ENCODE measurements around the gene TMEM220. TPM values are rescaled to one million over a fixed set of nuclear protein-coding genes. Genes with fewer than 3 reads are reported as not detected.
A peak's percentile ranks its signal among the peaks of the same experiment; 100 is the strongest.

Gene TMEM220
- total and polyA plus RNA-seq, 9 of the 15 experiments (the other 6 are each of a cell fraction or from before 2014, with no cell fraction given): not detected

DNA sequence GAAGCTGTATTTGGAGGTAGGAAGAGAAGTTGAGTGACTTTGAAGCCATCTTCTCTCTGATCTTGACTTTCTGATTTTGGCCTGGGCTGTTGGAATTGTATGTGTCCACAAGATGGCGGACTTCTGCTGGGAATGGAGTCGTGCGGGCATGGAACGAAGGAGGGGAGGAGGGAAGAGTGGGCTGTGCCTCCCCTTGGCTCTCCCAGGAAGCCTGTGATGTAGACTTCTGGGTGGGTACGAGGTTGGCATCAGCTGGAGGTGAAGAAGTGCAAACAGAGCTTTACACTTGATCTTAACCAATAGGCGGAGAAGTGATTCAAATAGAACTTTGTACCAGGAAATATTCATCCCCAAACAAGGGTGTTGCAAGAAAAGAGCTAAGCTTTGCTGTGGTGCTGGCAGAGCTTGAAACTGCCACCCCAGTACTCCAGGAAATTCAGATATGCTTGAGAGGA, 7.4 kb upstream of the TMEM220 start:
- Histone ChIP-seq H3K9ac (ENCODE audit: insufficient read depth in 1 of 2, low read depth in 2 of 2, low read length in 2 of 2) (no peak overlapping the region), H3K4me3 (no peak overlapping the region), H4K20me1 (replicated peaks; ENCODE audit: control insufficient read depth, insufficient read depth, low read length) (no peaks in the 10 kb centered on the region), H3K27ac (ENCODE audit: extremely low read depth, low read depth, low read length) (no peak overlapping the region), H2AFZ (ENCODE audit: low read depth, low read length) (no peak overlapping the region), H3K4me2 (ENCODE audit: insufficient read depth, low read length) (no peak overlapping the region), H3K79me2 (ENCODE audit: control insufficient read depth, insufficient read depth, low read length) (no peaks in the 10 kb centered on the region), H3K36me3 (ENCODE audit: control insufficient read depth, insufficient read depth, low read length) (no peaks in the 10 kb centered on the region), H3K9me1 (ENCODE audit: control insufficient read depth, insufficient read depth, low read length) (no peaks in the 10 kb centered on the region), H3K27me3 (ENCODE audit: control insufficient read depth in 2 of 2, insufficient read depth in 2 of 2, low read length in 2 of 2) (peaks cover 0 to 6% of the 10 kb centered on the region in 2 experiments; a peak in 2 of 5 replicates), H3K4me1 (replicated peaks in 1 of 2; ENCODE audit: control insufficient read depth in 2 of 2, insufficient read depth in 2 of 2, low read length in 2 of 2) (no peaks in the 10 kb centered on the region), H3K9me3 (replicated peaks; ENCODE audit: control insufficient read depth, insufficient read depth, low read depth, low read length) (no peaks in the 10 kb centered on the region)
- peak; percentile 90 for FAIRE-seq
- BruUV-seq (replicated peaks): no TSS peak
- in situ Hi-C loops (cut with MboI) (no loop called here), intact Hi-C loops (cut with micrococcal nuclease) (loop anchor here (1.0 kb wide), 1 partner anchor 108 kb away; no protein-coding TSS in a partner anchor)
- peak; percentile 80 for ATAC-seq
- WGBS (ENCODE audit: insufficient coverage, low coverage, missing lambda C conversion rate): 7% methylated on average over 3 of the region's 6 CpGs
- DNase-seq (ENCODE audit: extremely low read depth in 1 of 4, low spot score in 3 of 4): peak; percentile 35 to 51 (median 38)
- ChIA-PET POLR2A (interaction anchor here (1.2 kb wide), 1 partner anchor 11 kb away, joined by 4 read pairs; no protein-coding TSS in a partner anchor), CTCF (ENCODE audit: low intra/inter-chr PET ratio) (interaction anchor here (0.7 to 1.5 kb wide), 2 partner anchors 108 to 1249 kb away, joined by 3 to 5 read pairs; no protein-coding TSS in a partner anchor)
- 0 out of 2 replicates have a peak, but pooled peaks have one; percentile 11 for TF ChIP-seq JUND (IDR thresholded peaks at IDR 0.05; ENCODE audit: borderline replicate concordance, low read depth, low read length)
- no peak for TF ChIP-seq JUND (tag; IDR thresholded peaks at IDR 0.05; ENCODE audit: borderline replicate concordance, low read depth, low read length)
- TF ChIP-seq, protein P1, sequence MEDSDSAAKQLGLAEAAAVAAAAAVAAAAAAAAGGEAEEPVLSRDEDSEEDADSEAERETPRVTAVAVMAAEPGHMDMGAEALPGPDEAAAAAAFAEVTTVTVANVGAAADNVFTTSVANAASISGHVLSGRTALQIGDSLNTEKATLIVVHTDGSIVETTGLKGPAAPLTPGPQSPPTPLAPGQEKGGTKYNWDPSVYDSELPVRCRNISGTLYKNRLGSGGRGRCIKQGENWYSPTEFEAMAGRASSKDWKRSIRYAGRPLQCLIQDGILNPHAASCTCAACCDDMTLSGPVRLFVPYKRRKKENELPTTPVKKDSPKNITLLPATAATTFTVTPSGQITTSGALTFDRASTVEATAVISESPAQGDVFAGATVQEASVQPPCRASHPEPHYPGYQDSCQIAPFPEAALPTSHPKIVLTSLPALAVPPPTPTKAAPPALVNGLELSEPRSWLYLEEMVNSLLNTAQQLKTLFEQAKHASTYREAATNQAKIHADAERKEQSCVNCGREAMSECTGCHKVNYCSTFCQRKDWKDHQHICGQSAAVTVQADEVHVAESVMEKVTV (CRISPR knock-in tag; IDR thresholded peaks at IDR 0.05): peak; percentile 32; the same call in 1 of the 2 replicates
- no peak for TF ChIP-seq ESRRB (CRISPR knock-in tag; IDR thresholded peaks at IDR 0.05; ENCODE audit: borderline replicate concordance)
- TF ChIP-seq, protein P2, sequence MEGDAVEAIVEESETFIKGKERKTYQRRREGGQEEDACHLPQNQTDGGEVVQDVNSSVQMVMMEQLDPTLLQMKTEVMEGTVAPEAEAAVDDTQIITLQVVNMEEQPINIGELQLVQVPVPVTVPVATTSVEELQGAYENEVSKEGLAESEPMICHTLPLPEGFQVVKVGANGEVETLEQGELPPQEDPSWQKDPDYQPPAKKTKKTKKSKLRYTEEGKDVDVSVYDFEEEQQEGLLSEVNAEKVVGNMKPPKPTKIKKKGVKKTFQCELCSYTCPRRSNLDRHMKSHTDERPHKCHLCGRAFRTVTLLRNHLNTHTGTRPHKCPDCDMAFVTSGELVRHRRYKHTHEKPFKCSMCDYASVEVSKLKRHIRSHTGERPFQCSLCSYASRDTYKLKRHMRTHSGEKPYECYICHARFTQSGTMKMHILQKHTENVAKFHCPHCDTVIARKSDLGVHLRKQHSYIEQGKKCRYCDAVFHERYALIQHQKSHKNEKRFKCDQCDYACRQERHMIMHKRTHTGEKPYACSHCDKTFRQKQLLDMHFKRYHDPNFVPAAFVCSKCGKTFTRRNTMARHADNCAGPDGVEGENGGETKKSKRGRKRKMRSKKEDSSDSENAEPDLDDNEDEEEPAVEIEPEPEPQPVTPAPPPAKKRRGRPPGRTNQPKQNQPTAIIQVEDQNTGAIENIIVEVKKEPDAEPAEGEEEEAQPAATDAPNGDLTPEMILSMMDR (IDR thresholded peaks at IDR 0.05 in 2 of 3, conservative IDR thresholded peaks at IDR 0.05 in 1 of 3; ENCODE audit: insufficient read depth in 2 of 3, low read depth in 1 of 3, low read length in 3 of 3): peak; percentile 61 to 70 (median 67)
- TF ChIP-seq, protein P3, sequence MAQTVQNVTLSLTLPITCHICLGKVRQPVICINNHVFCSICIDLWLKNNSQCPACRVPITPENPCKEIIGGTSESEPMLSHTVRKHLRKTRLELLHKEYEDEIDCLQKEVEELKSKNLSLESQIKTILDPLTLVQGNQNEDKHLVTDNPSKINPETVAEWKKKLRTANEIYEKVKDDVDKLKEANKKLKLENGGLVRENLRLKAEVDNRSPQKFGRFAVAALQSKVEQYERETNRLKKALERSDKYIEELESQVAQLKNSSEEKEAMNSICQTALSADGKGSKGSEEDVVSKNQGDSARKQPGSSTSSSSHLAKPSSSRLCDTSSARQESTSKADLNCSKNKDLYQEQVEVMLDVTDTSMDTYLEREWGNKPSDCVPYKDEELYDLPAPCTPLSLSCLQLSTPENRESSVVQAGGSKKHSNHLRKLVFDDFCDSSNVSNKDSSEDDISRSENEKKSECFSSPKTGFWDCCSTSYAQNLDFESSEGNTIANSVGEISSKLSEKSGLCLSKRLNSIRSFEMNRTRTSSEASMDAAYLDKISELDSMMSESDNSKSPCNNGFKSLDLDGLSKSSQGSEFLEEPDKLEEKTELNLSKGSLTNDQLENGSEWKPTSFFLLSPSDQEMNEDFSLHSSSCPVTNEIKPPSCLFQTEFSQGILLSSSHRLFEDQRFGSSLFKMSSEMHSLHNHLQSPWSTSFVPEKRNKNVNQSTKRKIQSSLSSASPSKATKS (CRISPR knock-in tag; IDR thresholded peaks at IDR 0.05): no peak
- peak; percentile 35 to 70; a peak in 3 of 4 replicates for TF ChIP-seq RAD21 (CRISPR knock-in tag; conservative IDR thresholded peaks at IDR 0.05 in 1 of 2, IDR thresholded peaks at IDR 0.05 in 1 of 2)
- TF ChIP-seq, protein P4, sequence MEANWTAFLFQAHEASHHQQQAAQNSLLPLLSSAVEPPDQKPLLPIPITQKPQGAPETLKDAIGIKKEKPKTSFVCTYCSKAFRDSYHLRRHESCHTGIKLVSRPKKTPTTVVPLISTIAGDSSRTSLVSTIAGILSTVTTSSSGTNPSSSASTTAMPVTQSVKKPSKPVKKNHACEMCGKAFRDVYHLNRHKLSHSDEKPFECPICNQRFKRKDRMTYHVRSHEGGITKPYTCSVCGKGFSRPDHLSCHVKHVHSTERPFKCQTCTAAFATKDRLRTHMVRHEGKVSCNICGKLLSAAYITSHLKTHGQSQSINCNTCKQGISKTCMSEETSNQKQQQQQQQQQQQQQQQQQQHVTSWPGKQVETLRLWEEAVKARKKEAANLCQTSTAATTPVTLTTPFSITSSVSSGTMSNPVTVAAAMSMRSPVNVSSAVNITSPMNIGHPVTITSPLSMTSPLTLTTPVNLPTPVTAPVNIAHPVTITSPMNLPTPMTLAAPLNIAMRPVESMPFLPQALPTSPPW (CRISPR knock-in tag; IDR thresholded peaks at IDR 0.05): peak; percentile 46; the same call in 1 of the 2 replicates

Data from K562 (cell line).